A549 (cell line): Measurements from ENCODE around the gene ETFDH. TPM values are rescaled to one million over a fixed set of nuclear protein-coding genes. Genes with fewer than 3 reads are reported as not detected.
A peak's percentile ranks its signal among the peaks of the same experiment; 100 is the strongest.

Experiments used
- ATAC-seq, 2 experiments: fragments of 200-7000 bp in 1 of 2; fragments of >200 bp in 1 of 2; cut with Nextera tagmentation in 1 of 2; cut with Tn5 transposase in 1 of 2; 3 replicates each; pipeline versions ENCODE4 v1.8.0 to v1.9.1; 2018 to 2020; ENCODE audit warnings: mild to moderate bottlenecking in 1 of 2, moderate library complexity in 1 of 2
- CTCF ChIA-PET: fragments of 300-600 bp; sonication (Branson Sonifier 250); formaldehyde crosslinking; extraction: SDS; loops from one replicate; lab custom pipeline; 2021; ENCODE audit warnings: antibody characterized with exemption, inconsistent platforms; lab: Yijun Ruan, JAX
- POLR2A ChIA-PET: fragments of 350-600 bp; formaldehyde crosslinking; extraction: SDS; loops from one replicate; lab custom pipeline; 2021; ENCODE audit warnings: antibody characterized with exemption, inconsistent platforms; lab: Yijun Ruan, JAX
- DNase-seq, 2 experiments: peaks; one replicate each; pipeline versions ENCODE4 v3.0.0 to v3.0.0-alpha.2; 2011 to 2016; ENCODE audit warnings: low read depth in 1 of 2, low spot score in 1 of 2
- FAIRE-seq: peaks from 2 replicates; lab custom pipeline; 2011; peaks lifted over from hg19 to GRCh38; lab: Jason Lieb, UNC
- H3K27ac ChIP-seq, 2 experiments: fragments of >200 bp; sonication (Bioruptor Twin); formaldehyde crosslinking; 3 replicates each; pipeline ENCODE4 v1.5.1; 2016 to 2017
- H3K4me1 ChIP-seq: fragments of >200 bp; sonication (Bioruptor Twin); formaldehyde crosslinking; 3 replicates; pipeline ENCODE4 v1.6.1; 2016
- H3K4me2 ChIP-seq: fragments of >200 bp; sonication (Bioruptor Twin); formaldehyde crosslinking; 3 replicates; pipeline ENCODE4 v1.6.1; 2016
- H3K4me3 ChIP-seq: fragments of >200 bp; sonication (Bioruptor Twin); formaldehyde crosslinking; 3 replicates; pipeline ENCODE4 v1.5.1; 2016
- H3K9me3 ChIP-seq: fragments of >200 bp; sonication (Bioruptor Twin); formaldehyde crosslinking; 3 replicates; pipeline ENCODE4 v1.6.1; 2016
- BCL3 ChIP-seq: fragments of >200 bp; sonication (Bioruptor Twin); formaldehyde crosslinking; IDR thresholded peaks from 3 replicates; pipeline ENCODE4 v1.6.1; 2016
- ESRRA ChIP-seq: fragments of 150-350 bp; IDR thresholded peaks from 2 replicates; pipeline ENCODE4 v1.6.1; 2014; ENCODE audit warnings: mild to moderate bottlenecking, low read length, borderline replicate concordance
- HDAC2 ChIP-seq: fragments of 200-600 bp; sonication (generic); IDR thresholded peaks from 2 replicates; pipeline ENCODE4 v1.6.1; 2016
- HES2 ChIP-seq: fragments of >200 bp; sonication (Bioruptor Twin); formaldehyde crosslinking; IDR thresholded peaks from 2 replicates; pipeline ENCODE4 v1.6.1; 2016
- HOXB13 ChIP-seq: fragments of 250-450 bp; sonication (Bioruptor Pico); IDR thresholded peaks from 2 replicates; pipeline ENCODE4 v1.5.0; 2020; ENCODE audit warnings: low read depth, mild to moderate bottlenecking, moderate library complexity
- JUN ChIP-seq, 2 experiments: fragments of >200 bp; sonication (Bioruptor Twin); formaldehyde crosslinking; IDR thresholded peaks; 2 replicates in 1 of 2; 3 replicates in 1 of 2; pipeline ENCODE4 v1.6.1; 2016 to 2017
- MAZ ChIP-seq: fragments of 150-350 bp; IDR thresholded peaks from 2 replicates; pipeline ENCODE4 v1.6.1; 2014; ENCODE audit warnings: antibody characterized with exemption, low read depth, low read length, borderline replicate concordance
- NPAS2 ChIP-seq: fragments of 250-450 bp; sonication (Bioruptor Pico); IDR thresholded peaks from 2 replicates; pipeline ENCODE4 v1.8.0; 2022; ENCODE audit warnings: mild to moderate bottlenecking, moderate library complexity, borderline replicate concordance
- POLR2AphosphoS2 ChIP-seq: conservative IDR thresholded peaks from 2 replicates; pipeline ENCODE4 v1.6.1; 2012; ENCODE audit warnings: low read length, improper control_type of control experiment, inconsistent platforms
- REST ChIP-seq: fragments of 200-600 bp; sonication (generic); IDR thresholded peaks from 2 replicates; pipeline ENCODE4 v1.6.1; 2016; ENCODE audit warnings: antibody characterized with exemption, mild to moderate bottlenecking, moderate library complexity
- TFCP2L1 ChIP-seq: fragments of 250-450 bp; sonication (Bioruptor Pico); IDR thresholded peaks from 2 replicates; pipeline ENCODE4 v1.5.0; 2021; ENCODE audit warnings: mild to moderate bottlenecking
- WGBS: methylation state at CpG from one replicate; pipeline ENCODE4 v1.1.6; 2017; ENCODE audit errors: missing lambda C conversion rate; 5-methylcytosine and 5-hydroxymethylcytosine counted together
- polyA plus RNA-seq, 4 experiments: library from polyadenylated mRNA; depleted of rRNA in 3 of 4; stranded (reverse); fragments of >200 nt; fragmentation: RNase III in 1 of 4; extraction: RNeasy Plus Mini Kit Qiagen cat#74134 plus additional on column Dnase treatment in 1 of 4; gene quantifications; 2 replicates in 3 of 4; 3 replicates in 1 of 4; pipeline ENCODE4 v1.2.3, GENCODE V29; 2011 to 2017
- TF ChIP-seq, protein P1 (sequence below): IDR thresholded peaks from 2 replicates; pipeline ENCODE4 v1.6.1; 2012; ENCODE audit warnings: low read depth, borderline replicate concordance
- TF ChIP-seq, protein P2 (sequence below): fragments of >200 bp; sonication (Bioruptor Twin); formaldehyde crosslinking; IDR thresholded peaks from 3 replicates; pipeline ENCODE4 v1.5.1; 2016
- TF ChIP-seq, protein P3 (sequence below): fragments of 450-650 bp; IDR thresholded peaks from 2 replicates; pipeline ENCODE4 v1.6.1; 2014; ENCODE audit warnings: antibody characterized with exemption

ETFDH gene
- polyA plus RNA-seq, 2 of the 4 experiments (the other 2 are of a cell fraction), result 6.7 to 15.7 TPM

GRCh38 chr4:158652920-158653319, 19.2 kb upstream of the ETFDH start:
- no peaks in the 10 kb centered on the region for H3K4me1 ChIP-seq
- ChIA-PET CTCF (no interaction called here), POLR2A (no interaction called here)
- no peak for DNase-seq
- TF ChIP-seq ESRRA, result no peak
- no peak for TF ChIP-seq BCL3
- TF ChIP-seq, protein P1, sequence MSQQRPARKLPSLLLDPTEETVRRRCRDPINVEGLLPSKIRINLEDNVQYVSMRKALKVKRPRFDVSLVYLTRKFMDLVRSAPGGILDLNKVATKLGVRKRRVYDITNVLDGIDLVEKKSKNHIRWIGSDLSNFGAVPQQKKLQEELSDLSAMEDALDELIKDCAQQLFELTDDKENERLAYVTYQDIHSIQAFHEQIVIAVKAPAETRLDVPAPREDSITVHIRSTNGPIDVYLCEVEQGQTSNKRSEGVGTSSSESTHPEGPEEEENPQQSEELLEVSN, result no peak
- no peak for TF ChIP-seq HDAC2
- TF ChIP-seq, protein P2, sequence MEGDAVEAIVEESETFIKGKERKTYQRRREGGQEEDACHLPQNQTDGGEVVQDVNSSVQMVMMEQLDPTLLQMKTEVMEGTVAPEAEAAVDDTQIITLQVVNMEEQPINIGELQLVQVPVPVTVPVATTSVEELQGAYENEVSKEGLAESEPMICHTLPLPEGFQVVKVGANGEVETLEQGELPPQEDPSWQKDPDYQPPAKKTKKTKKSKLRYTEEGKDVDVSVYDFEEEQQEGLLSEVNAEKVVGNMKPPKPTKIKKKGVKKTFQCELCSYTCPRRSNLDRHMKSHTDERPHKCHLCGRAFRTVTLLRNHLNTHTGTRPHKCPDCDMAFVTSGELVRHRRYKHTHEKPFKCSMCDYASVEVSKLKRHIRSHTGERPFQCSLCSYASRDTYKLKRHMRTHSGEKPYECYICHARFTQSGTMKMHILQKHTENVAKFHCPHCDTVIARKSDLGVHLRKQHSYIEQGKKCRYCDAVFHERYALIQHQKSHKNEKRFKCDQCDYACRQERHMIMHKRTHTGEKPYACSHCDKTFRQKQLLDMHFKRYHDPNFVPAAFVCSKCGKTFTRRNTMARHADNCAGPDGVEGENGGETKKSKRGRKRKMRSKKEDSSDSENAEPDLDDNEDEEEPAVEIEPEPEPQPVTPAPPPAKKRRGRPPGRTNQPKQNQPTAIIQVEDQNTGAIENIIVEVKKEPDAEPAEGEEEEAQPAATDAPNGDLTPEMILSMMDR, result no peak
- TF ChIP-seq REST, result no peak
- no peak for TF ChIP-seq MAZ
- no peak for TF ChIP-seq HES2
- no peak for TF ChIP-seq TFCP2L1
- TF ChIP-seq, protein P3, sequence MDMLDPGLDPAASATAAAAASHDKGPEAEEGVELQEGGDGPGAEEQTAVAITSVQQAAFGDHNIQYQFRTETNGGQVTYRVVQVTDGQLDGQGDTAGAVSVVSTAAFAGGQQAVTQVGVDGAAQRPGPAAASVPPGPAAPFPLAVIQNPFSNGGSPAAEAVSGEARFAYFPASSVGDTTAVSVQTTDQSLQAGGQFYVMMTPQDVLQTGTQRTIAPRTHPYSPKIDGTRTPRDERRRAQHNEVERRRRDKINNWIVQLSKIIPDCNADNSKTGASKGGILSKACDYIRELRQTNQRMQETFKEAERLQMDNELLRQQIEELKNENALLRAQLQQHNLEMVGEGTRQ, result no peak
- no peak for TF ChIP-seq POLR2AphosphoS2
- WGBS, result 25% methylated on average over 2 of the region's 2 CpGs
- no peak for ATAC-seq
- H3K4me3 ChIP-seq, result no peak overlapping the region
- no peak overlapping the region for H3K27ac ChIP-seq
- H3K4me2 ChIP-seq, result peak overlapping the region; percentile 67
- FAIRE-seq, result no peak
- H3K9me3 ChIP-seq, result no peaks in the 10 kb centered on the region

DNA sequence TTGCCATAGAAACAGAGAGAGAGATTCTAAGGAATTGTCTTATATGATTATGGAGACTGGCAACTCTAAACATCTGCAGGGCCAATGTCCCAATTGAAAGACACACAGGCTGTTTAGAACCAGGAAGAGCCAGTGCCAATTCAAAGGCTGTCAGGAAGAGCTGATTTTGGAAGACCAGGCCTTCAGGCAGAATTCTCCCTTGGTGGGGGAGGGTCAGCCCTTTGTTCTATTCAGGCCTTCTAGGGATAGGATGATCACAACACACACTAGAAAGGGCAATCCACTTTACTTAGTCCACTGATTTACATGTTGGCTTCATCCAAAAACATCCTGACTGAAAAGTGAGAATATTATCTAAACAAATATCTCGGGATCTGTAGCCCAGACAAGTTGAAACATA, 15.7 kb upstream of the ETFDH start:
- Histone ChIP-seq H3K27ac (no peak overlapping the region), H3K4me2 (no peak overlapping the region), H3K4me3 (no peak overlapping the region), H3K9me3 (no peaks in the 10 kb centered on the region), H3K4me1 (no peaks in the 10 kb centered on the region)
- CTCF ChIA-PET, result no interaction called here
- no peak for ATAC-seq
- no peak for DNase-seq
- POLR2A ChIA-PET, result no interaction called here
- TF ChIP-seq HOXB13 (CRISPR knock-in tag) (no peak), NPAS2 (CRISPR knock-in tag) (no peak), POLR2AphosphoS2 (no peak), BCL3 (no peak), JUN (IDR thresholded peaks at IDR 0.05) (no peak)
- TF ChIP-seq, protein P3, result no peak
- 65% methylated on average over 1 of the region's 1 CpG for WGBS
- no peak for FAIRE-seq
